Ovary (tissue), 9 donors: ENCODE measurements around the gene MTSS2. TPM values are rescaled to one million over a fixed set of nuclear protein-coding genes. Genes with fewer than 3 reads are reported as not detected.

Experiments used
- DNase-seq, 5 donors: peaks; one replicate each; pipeline ENCODE4 v3.0.0-alpha.2; 2019 to 2020
- H3K27ac ChIP-seq, 2 donors: fragments of 200-600 bp; one replicate each; pipeline versions ENCODE4 v1.5.1 to v1.8.0; 2019 to 2022
- H3K27me3 ChIP-seq: fragments of 200-600 bp; one replicate; pipeline ENCODE4 v1.8.0; 2022
- H3K36me3 ChIP-seq: fragments of 200-600 bp; sonication (generic); one replicate; pipeline ENCODE4 v1.5.1; 2019
- H3K4me1 ChIP-seq: one replicate; pipeline ENCODE4 v1.8.1; 2013; ENCODE audit warnings: mild to moderate bottlenecking, moderate library complexity; ENCODE audit not compliant: insufficient read depth
- H3K4me3 ChIP-seq: fragments of 200-600 bp; sonication (generic); one replicate; pipeline ENCODE4 v1.5.1; 2017
- H3K9me3 ChIP-seq, 2 donors: fragments of 200-600 bp in 1 of 2; sonication (generic) in 1 of 2; one replicate each; pipeline versions ENCODE4 v1.5.1 to v1.8.1; 2013 to 2019; ENCODE audit warnings: mild to moderate bottlenecking in 1 of 2, moderate library complexity in 1 of 2
- EP300 ChIP-seq: sonication (generic); formaldehyde crosslinking; IDR thresholded peaks from one replicate; pipeline ENCODE4 v1.6.1; 2017; ENCODE audit warnings: antibody characterized with exemption
- POLR2A ChIP-seq: fragments of 450-650 bp; IDR thresholded peaks from one replicate; pipeline ENCODE4 v1.6.1; 2017; ENCODE audit warnings: antibody characterized with exemption, mild to moderate bottlenecking, moderate library complexity
- whole genome bisulfite sequencing, 3 donors: extraction: QIAGEN DNeasy Blood & Tissue Kit in 1 of 3; methylation state at CpG; one replicate each; pipeline versions ENCODE4 v1.1.5 to v1.1.7; 2013 to 2017; 5-methylcytosine and 5-hydroxymethylcytosine counted together
- intact Hi-C, 4 donors: fragments of 100-400 bp; cut with DNase I; formaldehyde crosslinking; loops; one replicate each; pipeline versions ENCODE4 v1.11.0 to v1.15.1; 2022 to 2023
- polyA plus RNA-seq, 2 donors: library from polyadenylated mRNA; stranded (reverse); fragments of 200-250 nt in 1 of 2; fragments of 350-450 nt in 1 of 2; fragmentation: Illumina TruSeq in 1 of 2; extraction: RNeasy Lipid Tissue Mini Kit (QIAGEN cat#74804) in 1 of 2; gene quantifications; one replicate each; pipeline ENCODE4 v1.2.3, GENCODE V29; 2013 to 2014
- total RNA-seq, 7 donors: library from RNA; depleted of rRNA in 2 of 7; stranded (reverse); fragments of >200 nt in 2 of 7; fragmentation: NEBNext Ultra II Directional in 3 of 7; extraction: Animal tissue kit (Norgen Biotek cat#: 25700) in 3 of 7; gene quantifications; one replicate each; pipeline versions ENCODE4 v1.1.0 to v1.2.4, GENCODE V29; 2016 to 2023
- TF ChIP-seq, protein P1 (sequence below), 3 donors: fragments of 450-650 bp in 2 of 3; fragments of 200-600 bp in 1 of 3; IDR thresholded peaks; one replicate each; pipeline versions ENCODE4 v1.5.1 to v1.8.0; 2016 to 2022; ENCODE audit warnings: antibody characterized with exemption in 3 of 3, mild to moderate bottlenecking in 1 of 3
- donor health status: DM: no; HTN: no; CAD: no; lungs with moderate emphysema.
- donor health status: DM: no; HTN: no; CAD: no.
- donor health status: Bipolar disorder and iron deficiency.
- donor health status: DM: yes; HTN: yes; CAD: no.
- donor health status: DM: no; HTN: no; CAD: no.
- donor health status: DM: yes; HTN: yes; CAD: no.

The MTSS2 gene
- total and polyA plus RNA-seq, 9 donors, result 8.4 to 93.5 (median 40.2) TPM

DNA sequence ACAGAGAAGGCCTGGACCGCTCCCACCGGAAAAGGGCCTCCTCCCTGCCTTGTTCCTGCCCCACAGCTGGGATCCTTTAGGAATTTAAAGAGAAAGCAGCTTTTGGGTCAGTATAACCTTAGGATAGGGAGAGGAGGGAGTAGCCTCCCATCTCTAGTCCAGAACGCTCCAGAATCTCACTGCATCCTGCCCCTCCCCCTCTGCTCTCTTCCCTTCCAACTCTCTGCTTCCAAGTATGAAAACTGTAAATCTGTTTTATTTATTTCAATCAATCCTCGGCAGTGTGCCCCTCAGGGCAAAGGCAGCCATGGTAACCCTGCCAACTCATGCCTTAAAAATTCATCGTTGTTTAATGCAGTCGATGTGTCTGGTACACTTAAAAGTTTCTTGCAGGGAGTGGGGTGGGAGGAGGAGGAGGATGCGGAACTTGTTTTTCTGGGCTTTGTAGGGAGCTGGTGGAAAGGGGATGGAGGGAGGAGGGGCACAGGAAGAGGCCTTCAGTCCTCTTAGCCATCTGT lies 21.2 kb upstream of the MTSS2 start:
- peak; percentile 65 to 78 (median 66) for DNase-seq
- peaks cover 23% of the 10 kb centered on the region for H3K4me1 ChIP-seq
- WGBS, 3 donors, result 4 to 6% (median 5%) methylated on average over 7 of the region's 7 CpGs

DNA sequence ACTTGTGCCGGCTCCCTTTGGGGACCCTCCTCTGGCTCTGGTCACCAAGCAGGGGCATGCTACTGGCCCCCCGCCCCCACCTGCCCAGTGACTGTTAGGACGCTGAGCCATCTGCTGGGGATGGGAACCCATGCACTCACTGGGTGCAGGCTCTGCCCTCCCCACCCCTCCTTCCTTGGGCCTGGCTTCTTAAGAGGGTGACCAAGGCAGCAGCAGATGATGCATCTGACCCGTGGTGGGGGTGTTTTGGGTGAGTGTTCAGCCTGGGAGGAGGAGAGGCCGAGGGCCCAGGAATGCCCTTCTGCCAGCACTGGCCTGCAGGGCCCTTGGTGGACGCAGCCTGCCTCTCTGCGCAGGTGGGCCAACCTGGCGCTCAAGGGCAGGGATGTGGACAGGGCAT lies 19.2 kb upstream of the MTSS2 start:
- intact Hi-C loops, result no loop called here
- Histone ChIP-seq H3K27ac (no peak overlapping the region), H3K4me3 (no peak overlapping the region)

More for the DNA sequence above, 21.2 kb upstream of the MTSS2 start:
- Histone ChIP-seq H3K27me3 (no peaks in the 10 kb centered on the region), H3K9me3 (no peaks in the 10 kb centered on the region), H3K27ac (peak overlapping the region; percentile 61 to 64), H3K36me3 (no peaks in the 10 kb centered on the region), H3K4me3 (no peak overlapping the region)
- TF ChIP-seq EP300, result no peak
- TF ChIP-seq POLR2A, result no peak
- TF ChIP-seq, protein P1, sequence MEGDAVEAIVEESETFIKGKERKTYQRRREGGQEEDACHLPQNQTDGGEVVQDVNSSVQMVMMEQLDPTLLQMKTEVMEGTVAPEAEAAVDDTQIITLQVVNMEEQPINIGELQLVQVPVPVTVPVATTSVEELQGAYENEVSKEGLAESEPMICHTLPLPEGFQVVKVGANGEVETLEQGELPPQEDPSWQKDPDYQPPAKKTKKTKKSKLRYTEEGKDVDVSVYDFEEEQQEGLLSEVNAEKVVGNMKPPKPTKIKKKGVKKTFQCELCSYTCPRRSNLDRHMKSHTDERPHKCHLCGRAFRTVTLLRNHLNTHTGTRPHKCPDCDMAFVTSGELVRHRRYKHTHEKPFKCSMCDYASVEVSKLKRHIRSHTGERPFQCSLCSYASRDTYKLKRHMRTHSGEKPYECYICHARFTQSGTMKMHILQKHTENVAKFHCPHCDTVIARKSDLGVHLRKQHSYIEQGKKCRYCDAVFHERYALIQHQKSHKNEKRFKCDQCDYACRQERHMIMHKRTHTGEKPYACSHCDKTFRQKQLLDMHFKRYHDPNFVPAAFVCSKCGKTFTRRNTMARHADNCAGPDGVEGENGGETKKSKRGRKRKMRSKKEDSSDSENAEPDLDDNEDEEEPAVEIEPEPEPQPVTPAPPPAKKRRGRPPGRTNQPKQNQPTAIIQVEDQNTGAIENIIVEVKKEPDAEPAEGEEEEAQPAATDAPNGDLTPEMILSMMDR (IDR thresholded peaks at IDR 0.05), result no peak
- intact Hi-C loops, result no loop called here

GRCh38 chr16:70704586-70704985 lies 18.7 kb upstream of the MTSS2 start:
- no peak for DNase-seq
- intact Hi-C loops, result no loop called here
- TF ChIP-seq POLR2A, result no peak
- TF ChIP-seq, protein P1 (IDR thresholded peaks at IDR 0.05), result no peak
- no peak for TF ChIP-seq EP300
- peak overlapping the region in 1 of 2 donors; percentile 3 for H3K27ac ChIP-seq
- H3K36me3 ChIP-seq, result no peaks in the 10 kb centered on the region
- no peaks in the 10 kb centered on the region for H3K27me3 ChIP-seq
- WGBS, 3 donors, result 79 to 89% (median 87%) methylated on average over 8 to 11 of the region's 11 CpGs
- H3K4me1 ChIP-seq, result peaks cover 25% of the 10 kb centered on the region
- no peak overlapping the region for H3K4me3 ChIP-seq
- H3K9me3 ChIP-seq, result no peaks in the 10 kb centered on the region

More for the DNA sequence above, 19.2 kb upstream of the MTSS2 start:
- TF ChIP-seq, protein P1 (IDR thresholded peaks at IDR 0.05), result no peak
- no peak for TF ChIP-seq EP300
- TF ChIP-seq POLR2A, result no peak
- no peaks in the 10 kb centered on the region for H3K27me3 ChIP-seq
- WGBS, 3 donors, result 87 to 92% (median 90%) methylated on average over 8 of the region's 8 CpGs
- no peak for DNase-seq
- H3K9me3 ChIP-seq, result no peaks in the 10 kb centered on the region
- H3K4me1 ChIP-seq, result peaks cover 25% of the 10 kb centered on the region
- H3K36me3 ChIP-seq, result no peaks in the 10 kb centered on the region

- H3K27ac ChIP-seq, result peak overlapping the region; percentile 3 to 66
- no peak overlapping the region for H3K4me3 ChIP-seq
- DNase-seq, result no peak
- intact Hi-C loops, result no loop called here
- no peaks in the 10 kb centered on the region for H3K27me3 ChIP-seq
- H3K4me1 ChIP-seq, result peaks cover 25% of the 10 kb centered on the region
- TF ChIP-seq POLR2A (no peak), EP300 (no peak)
- TF ChIP-seq, protein P1 (IDR thresholded peaks at IDR 0.05), result no peak
- no peaks in the 10 kb centered on the region for H3K9me3 ChIP-seq
- no peaks in the 10 kb centered on the region for H3K36me3 ChIP-seq
- WGBS, 3 donors, result 71 to 81% (median 73%) methylated on average over 6 of the region's 6 CpGs
These were observed 18.1 kb upstream of the MTSS2 start for GRCh38 chr16:70703835-70704381.
